Heart right ventricle (tissue), 16 donors: ENCODE measurements around the gene MACROD2. TPM values are rescaled to one million over a fixed set of nuclear protein-coding genes. Genes with fewer than 3 reads are reported as not detected.

Experiments used
- ATAC-seq, 8 donors: fragments of 200-7000 bp; cut with Tn5 transposase; one replicate each; pipeline ENCODE4 v1.9.1; 2020; ENCODE audit warnings: mild to moderate bottlenecking in 8 of 8, moderate library complexity in 8 of 8, moderate number of reproducible peaks in 1 of 8
- DNase-seq, 2 donors: peaks; one replicate each; pipeline ENCODE4 v3.0.0-alpha.2; 2020
- H3K27ac ChIP-seq, 10 donors: fragments of 200-600 bp; sonication (generic) in 2 of 10; one replicate each; pipeline versions ENCODE4 v1.5.0 to v1.8.0; 2020 to 2022; ENCODE audit warnings: mild to moderate bottlenecking in 3 of 10
- H3K27me3 ChIP-seq, 7 donors: fragments of 200-600 bp; one replicate each; pipeline ENCODE4 v1.8.0; 2021 to 2022; ENCODE audit warnings: mild to moderate bottlenecking in 2 of 7
- H3K36me3 ChIP-seq, 9 donors: fragments of 200-600 bp; sonication (generic) in 1 of 9; one replicate each; pipeline versions ENCODE4 v1.5.0 to v1.8.0; 2020 to 2022; ENCODE audit warnings: mild to moderate bottlenecking in 2 of 9
- H3K4me1 ChIP-seq, 9 donors: fragments of 200-600 bp; sonication (generic) in 1 of 9; one replicate each; pipeline versions ENCODE4 v1.5.0 to v1.8.0; 2020 to 2022; ENCODE audit warnings: mild to moderate bottlenecking in 4 of 9
- H3K4me3 ChIP-seq, 10 donors: fragments of 200-600 bp; sonication (generic) in 2 of 10; one replicate each; pipeline versions ENCODE4 v1.5.0 to v1.8.0; 2020 to 2022; ENCODE audit warnings: mild to moderate bottlenecking in 7 of 10, moderate library complexity in 2 of 10
- H3K9me3 ChIP-seq, 11 donors: fragments of 200-600 bp in 10 of 11; sonication (generic) in 2 of 11; one replicate each; pipeline versions ENCODE4 v1.5.0 to v1.8.0; 2013 to 2022; ENCODE audit warnings: mild to moderate bottlenecking in 2 of 11, control low read depth in 1 of 11, moderate library complexity in 1 of 11
- WGBS, 2 donors: extraction: QIAGEN DNeasy Blood & Tissue Kit; methylation state at CpG; one replicate each; pipeline ENCODE4 v1.1.7; 2013; ENCODE audit warnings: inconsistent platforms in 1 of 2; 5-methylcytosine and 5-hydroxymethylcytosine counted together
- intact Hi-C, 10 donors: fragments of 100-400 bp; cut with DNase I; formaldehyde crosslinking; loops; one replicate each; pipeline versions ENCODE4 v1.11.1 to v1.14.2; 2022
- polyA plus RNA-seq, 2 donors: library from polyadenylated mRNA; stranded (reverse); fragments of 200-250 nt; gene quantifications; one replicate each; pipeline ENCODE4 v1.2.3, GENCODE V29; 2013
- total RNA-seq, 10 donors: library from RNA; stranded (reverse); fragmentation: NEBNext Ultra II Directional in 3 of 10; extraction: Animal tissue kit (Norgen Biotek cat#: 25700) in 3 of 10; gene quantifications; one replicate each; pipeline versions ENCODE4 v1.2.1 to v1.2.4, GENCODE V29; 2021 to 2023
- TF ChIP-seq, protein P1 (sequence below), 9 donors: fragments of 200-600 bp; sonication (generic) in 2 of 9; IDR thresholded peaks; one replicate each; pipeline versions ENCODE4 v1.5.0 to v1.8.0; 2021 to 2022; ENCODE audit warnings: antibody characterized with exemption in 9 of 9, mild to moderate bottlenecking in 5 of 9, moderate library complexity in 1 of 9
- donor health status: Arrhythmogenic right ventricular cardiomyopathy.
- donor health status: ischemic (EF 13 %, LVEDD 7.1; RV severe dilation, severe dysfunction).
- donor health status: healthy with polysubstance abuse.
- donor health status: DM: no; HTN: yes; CAD: no.
- donor health status: DM: no; HTN: no; CAD: no.
- donor health status: ischemic (EF 25% LVEDD 6.9; RV normal size, moderate dysfunction).
- donor health status: ischemic (EF 25% LVEDD 5.7; RV mildly dilated, moderate dysfunction).
- donor health status: healthy.
- donor health status: DM: yes; HTN: yes; CAD: no.
- donor health status: Ischemic cardiomyopathy.
- donor health status: ischemic (EF 35%, LVEDD 5.7; RV mildly dilated, moderate dysfunction).
- donor health status: nonischemic (EF 11% LVEDD 7.7; RV severe dilation, severe dysfunction).
- donor health status: DM: yes; HTN: yes; CAD: no.
- donor health status: PGD.
- donor health status: ischemic (EF 29% LVEDD 5.4; RV normal size, mild dysfunction).
- donor health status: nonischemic (EF 23%, LVEDD 6.1; RV moderate dilation, normal function).

The MACROD2 gene
- total and polyA plus RNA-seq, 12 donors, result 0.28 to 6.4 (median 4.1) TPM

DNA sequence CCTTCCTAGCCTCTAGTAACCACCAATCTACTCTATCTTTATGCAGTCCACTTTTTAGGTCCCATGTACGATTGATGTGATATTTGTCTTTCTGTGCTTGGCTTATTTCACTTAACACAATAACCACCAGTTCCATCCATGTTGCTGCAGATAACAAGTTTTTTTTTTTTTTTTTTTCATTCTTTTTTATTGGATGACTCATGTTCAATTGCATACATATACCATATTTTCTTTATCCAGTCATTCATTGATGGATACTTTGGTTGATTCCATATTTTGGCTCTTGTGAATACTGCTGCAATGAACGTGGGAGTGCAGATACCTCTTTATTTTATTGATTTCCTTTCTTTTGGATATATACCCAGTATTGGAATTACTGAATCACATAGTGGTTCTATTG is 942.5 kb downstream of the MACROD2 start:
- Histone ChIP-seq H3K4me1 (no peaks in the 10 kb centered on the region), H3K9me3 (peaks cover 0 to 27% (median 0%) of the 10 kb centered on the region in 11 donors), H3K27ac (no peak overlapping the region), H3K36me3 (no peaks in the 10 kb centered on the region), H3K27me3 (no peaks in the 10 kb centered on the region), H3K4me3 (no peak overlapping the region)
- intact Hi-C loops, result no loop called here
- DNase-seq, result no peak
- ATAC-seq, result no peak
- WGBS, 2 donors, result 82 to 88% methylated on average over 2 of the region's 2 CpGs
- TF ChIP-seq, protein P1, sequence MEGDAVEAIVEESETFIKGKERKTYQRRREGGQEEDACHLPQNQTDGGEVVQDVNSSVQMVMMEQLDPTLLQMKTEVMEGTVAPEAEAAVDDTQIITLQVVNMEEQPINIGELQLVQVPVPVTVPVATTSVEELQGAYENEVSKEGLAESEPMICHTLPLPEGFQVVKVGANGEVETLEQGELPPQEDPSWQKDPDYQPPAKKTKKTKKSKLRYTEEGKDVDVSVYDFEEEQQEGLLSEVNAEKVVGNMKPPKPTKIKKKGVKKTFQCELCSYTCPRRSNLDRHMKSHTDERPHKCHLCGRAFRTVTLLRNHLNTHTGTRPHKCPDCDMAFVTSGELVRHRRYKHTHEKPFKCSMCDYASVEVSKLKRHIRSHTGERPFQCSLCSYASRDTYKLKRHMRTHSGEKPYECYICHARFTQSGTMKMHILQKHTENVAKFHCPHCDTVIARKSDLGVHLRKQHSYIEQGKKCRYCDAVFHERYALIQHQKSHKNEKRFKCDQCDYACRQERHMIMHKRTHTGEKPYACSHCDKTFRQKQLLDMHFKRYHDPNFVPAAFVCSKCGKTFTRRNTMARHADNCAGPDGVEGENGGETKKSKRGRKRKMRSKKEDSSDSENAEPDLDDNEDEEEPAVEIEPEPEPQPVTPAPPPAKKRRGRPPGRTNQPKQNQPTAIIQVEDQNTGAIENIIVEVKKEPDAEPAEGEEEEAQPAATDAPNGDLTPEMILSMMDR (IDR thresholded peaks at IDR 0.05), result no peak

DNA sequence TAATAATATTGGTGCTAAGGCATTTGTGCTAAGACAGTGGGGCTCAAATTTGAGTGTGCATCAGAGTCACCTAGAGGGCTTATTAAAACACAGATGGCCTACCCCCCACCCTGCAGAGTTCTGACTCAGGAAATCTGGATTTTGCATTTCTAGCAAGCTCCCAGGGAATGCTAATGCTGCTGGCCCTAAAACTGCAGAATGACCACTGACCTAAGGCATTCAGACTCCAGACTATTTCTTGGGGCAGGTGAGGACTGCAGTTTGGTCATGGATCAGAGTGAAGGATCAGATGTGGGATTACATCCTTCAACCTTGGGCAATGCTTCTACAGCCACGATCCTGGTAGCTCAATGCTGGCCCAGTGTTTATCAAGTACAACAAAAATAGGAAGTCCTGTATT is 952.2 kb downstream of the MACROD2 start:
- Histone ChIP-seq H3K27ac (no peak overlapping the region), H3K36me3 (no peaks in the 10 kb centered on the region), H3K9me3 (no peaks in the 10 kb centered on the region), H3K4me3 (no peak overlapping the region), H3K27me3 (no peaks in the 10 kb centered on the region), H3K4me1 (peaks cover 0 to 3% (median 0%) of the 10 kb centered on the region in 9 donors)
- WGBS, 2 donors, result 38 to 55% methylated on average over 1 of the region's 1 CpG
- TF ChIP-seq, protein P1 (IDR thresholded peaks at IDR 0.05), result no peak
- DNase-seq, result no peak
- intact Hi-C loops, result no loop called here
- ATAC-seq, result no peak

DNA sequence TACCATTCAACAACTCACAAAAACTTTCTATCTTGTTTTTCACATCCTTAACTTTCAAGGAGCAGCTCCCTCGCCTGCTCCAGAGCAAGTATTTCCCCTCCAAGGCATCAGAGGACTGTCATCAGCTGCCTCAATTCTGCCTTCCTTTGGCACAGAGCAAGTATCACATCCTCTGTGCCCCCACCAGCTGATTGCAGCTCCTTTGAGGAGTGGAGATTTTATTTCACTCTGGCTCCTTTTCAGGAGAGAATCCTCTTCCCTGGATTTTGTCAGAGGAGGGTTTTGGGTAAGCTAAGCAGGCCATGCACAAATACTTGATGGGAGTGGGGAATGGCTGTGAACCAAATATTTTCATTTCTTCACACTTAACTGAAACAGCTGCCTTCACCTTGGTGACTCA is 952.6 kb downstream of the MACROD2 start:
- Histone ChIP-seq H3K36me3 (no peaks in the 10 kb centered on the region), H3K9me3 (no peaks in the 10 kb centered on the region), H3K27ac (no peak overlapping the region), H3K27me3 (no peaks in the 10 kb centered on the region), H3K4me1 (peaks cover 0 to 3% (median 0%) of the 10 kb centered on the region in 9 donors), H3K4me3 (no peak overlapping the region)
- TF ChIP-seq, protein P1 (IDR thresholded peaks at IDR 0.05), result no peak
- 43 to 50% methylated on average over 1 of the region's 1 CpG for WGBS, 2 donors
- DNase-seq (no peak), ATAC-seq (no peak)
- intact Hi-C loops, result no loop called here

DNA sequence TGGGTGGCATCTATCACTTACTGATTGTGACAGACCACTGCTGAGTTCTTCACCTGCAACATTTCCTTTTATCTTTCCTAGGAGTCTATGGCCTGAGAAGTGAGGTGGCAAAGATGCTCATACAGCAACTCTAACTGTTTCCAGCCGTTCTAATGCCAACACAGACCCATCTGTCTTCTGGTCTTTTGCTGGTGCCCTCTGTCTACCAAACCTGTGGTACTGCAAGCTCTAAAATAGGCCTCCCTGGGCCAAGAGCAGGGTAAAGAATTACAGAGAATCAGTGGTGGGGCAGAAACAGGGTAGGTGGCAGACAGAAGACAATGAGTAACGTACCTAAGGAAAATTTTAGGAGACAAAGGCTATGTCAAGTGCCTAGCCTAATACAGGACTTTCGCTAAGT is 953.1 kb downstream of the MACROD2 start:
- no peaks in the 10 kb centered on the region for H3K27me3 ChIP-seq

More for the DNA sequence above, 953.1 kb downstream of the MACROD2 start:
- H3K4me3 ChIP-seq, result no peak overlapping the region
- 74 to 79% methylated on average over 3 of the region's 3 CpGs for WGBS, 2 donors
- intact Hi-C loops, result no loop called here
- no peak overlapping the region for H3K27ac ChIP-seq
- peaks cover 0 to 3% (median 0%) of the 10 kb centered on the region in 9 donors for H3K4me1 ChIP-seq
- ATAC-seq, result no peak
- H3K9me3 ChIP-seq, result no peaks in the 10 kb centered on the region
- TF ChIP-seq, protein P1 (IDR thresholded peaks at IDR 0.05), result peak in 1 of 9 donors; percentile 12
- no peak for DNase-seq
- no peaks in the 10 kb centered on the region for H3K36me3 ChIP-seq
